ENCODE measurements around the gene TNNC2.
"Not testable (repeated sequence)": the region's sequence is repeated elsewhere in the genome, so short reads cannot be mapped to it uniquely, and the experiment has no call there.

DNA sequence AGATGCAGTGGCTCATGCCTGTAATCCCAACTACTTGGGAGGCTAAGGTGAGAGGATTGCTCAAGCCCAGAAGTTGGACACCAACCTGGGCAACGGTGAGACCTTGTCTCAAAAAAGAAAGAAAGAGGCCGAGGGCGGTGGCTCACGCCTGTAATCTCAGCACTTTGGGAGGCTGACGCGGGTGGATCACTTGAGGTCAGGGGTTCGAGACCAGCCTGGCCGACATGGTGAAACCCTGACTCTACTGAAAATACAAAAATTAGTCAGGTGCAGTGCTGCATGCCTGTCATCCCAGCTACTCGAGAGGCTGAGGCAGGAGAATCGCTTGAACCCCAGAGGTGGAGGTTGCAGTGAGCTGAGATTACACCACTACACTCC is 47.0 kb upstream of the TNNC2 start:
- TF ChIP-seq POLR2A, POLR2AphosphoS5 (IDR thresholded peaks at IDR 0.05): not testable (repeated sequence)
- TF ChIP-seq, protein P1, sequence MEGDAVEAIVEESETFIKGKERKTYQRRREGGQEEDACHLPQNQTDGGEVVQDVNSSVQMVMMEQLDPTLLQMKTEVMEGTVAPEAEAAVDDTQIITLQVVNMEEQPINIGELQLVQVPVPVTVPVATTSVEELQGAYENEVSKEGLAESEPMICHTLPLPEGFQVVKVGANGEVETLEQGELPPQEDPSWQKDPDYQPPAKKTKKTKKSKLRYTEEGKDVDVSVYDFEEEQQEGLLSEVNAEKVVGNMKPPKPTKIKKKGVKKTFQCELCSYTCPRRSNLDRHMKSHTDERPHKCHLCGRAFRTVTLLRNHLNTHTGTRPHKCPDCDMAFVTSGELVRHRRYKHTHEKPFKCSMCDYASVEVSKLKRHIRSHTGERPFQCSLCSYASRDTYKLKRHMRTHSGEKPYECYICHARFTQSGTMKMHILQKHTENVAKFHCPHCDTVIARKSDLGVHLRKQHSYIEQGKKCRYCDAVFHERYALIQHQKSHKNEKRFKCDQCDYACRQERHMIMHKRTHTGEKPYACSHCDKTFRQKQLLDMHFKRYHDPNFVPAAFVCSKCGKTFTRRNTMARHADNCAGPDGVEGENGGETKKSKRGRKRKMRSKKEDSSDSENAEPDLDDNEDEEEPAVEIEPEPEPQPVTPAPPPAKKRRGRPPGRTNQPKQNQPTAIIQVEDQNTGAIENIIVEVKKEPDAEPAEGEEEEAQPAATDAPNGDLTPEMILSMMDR (IDR thresholded peaks at IDR 0.05 in 8 of 11, conservative IDR thresholded peaks at IDR 0.05 in 3 of 11) = not testable (repeated sequence)

All from spleen (tissue), 7 donors.